GM10266 (cell line): Measurements from ENCODE around the gene MLPH.

ENCODE experiments used
- DNase-seq: peaks from one replicate; pipeline ENCODE4 v3.0.0; 2012; ENCODE audit errors: extremely low spot score
- TF ChIP-seq, protein P1 (sequence below): IDR thresholded peaks from 2 replicates; pipeline ENCODE4 v1.5.1; 2012; ENCODE audit warnings: mild to moderate bottlenecking, low read depth; ENCODE audit not compliant: control insufficient read depth, insufficient read depth; ENCODE audit errors: missing control alignments

MLPH gene

DNA sequence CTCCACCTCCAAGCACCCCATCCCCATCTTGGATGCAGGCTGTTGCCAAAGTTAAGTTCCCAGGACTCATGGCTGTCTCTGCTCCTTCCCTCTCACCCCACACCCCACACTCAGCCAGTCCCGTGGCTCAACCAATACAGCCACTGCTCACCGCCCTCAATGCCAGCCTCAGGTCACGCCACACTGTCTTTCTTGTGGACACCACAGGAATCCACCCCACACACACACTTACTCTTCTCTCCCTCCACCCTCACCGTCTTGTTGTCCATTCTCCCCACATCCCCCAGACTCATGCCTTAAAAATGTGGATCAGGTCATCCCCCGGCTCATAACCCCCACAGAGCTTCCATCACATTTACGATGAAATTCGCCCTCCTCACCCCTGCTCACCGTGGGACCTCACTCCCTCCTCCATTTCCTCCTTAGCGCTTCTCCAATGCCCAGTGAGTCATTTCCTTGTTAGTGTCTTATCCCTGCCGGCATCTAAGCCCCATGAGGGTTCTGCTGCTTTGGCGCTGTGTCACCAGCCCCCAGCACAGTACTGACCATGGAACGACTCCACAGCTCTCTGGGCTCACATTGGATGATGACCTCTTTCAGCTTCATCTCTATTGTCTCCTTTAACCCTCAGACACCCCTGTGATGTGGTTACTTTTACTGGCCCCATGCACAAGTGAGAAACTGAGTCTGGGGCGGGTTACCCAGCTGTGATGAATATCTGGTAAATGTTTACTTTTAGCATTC lies 13.8 kb downstream of the MLPH start:
- no peak for DNase-seq
- TF ChIP-seq, protein P1, sequence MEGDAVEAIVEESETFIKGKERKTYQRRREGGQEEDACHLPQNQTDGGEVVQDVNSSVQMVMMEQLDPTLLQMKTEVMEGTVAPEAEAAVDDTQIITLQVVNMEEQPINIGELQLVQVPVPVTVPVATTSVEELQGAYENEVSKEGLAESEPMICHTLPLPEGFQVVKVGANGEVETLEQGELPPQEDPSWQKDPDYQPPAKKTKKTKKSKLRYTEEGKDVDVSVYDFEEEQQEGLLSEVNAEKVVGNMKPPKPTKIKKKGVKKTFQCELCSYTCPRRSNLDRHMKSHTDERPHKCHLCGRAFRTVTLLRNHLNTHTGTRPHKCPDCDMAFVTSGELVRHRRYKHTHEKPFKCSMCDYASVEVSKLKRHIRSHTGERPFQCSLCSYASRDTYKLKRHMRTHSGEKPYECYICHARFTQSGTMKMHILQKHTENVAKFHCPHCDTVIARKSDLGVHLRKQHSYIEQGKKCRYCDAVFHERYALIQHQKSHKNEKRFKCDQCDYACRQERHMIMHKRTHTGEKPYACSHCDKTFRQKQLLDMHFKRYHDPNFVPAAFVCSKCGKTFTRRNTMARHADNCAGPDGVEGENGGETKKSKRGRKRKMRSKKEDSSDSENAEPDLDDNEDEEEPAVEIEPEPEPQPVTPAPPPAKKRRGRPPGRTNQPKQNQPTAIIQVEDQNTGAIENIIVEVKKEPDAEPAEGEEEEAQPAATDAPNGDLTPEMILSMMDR = no peak

DNA sequence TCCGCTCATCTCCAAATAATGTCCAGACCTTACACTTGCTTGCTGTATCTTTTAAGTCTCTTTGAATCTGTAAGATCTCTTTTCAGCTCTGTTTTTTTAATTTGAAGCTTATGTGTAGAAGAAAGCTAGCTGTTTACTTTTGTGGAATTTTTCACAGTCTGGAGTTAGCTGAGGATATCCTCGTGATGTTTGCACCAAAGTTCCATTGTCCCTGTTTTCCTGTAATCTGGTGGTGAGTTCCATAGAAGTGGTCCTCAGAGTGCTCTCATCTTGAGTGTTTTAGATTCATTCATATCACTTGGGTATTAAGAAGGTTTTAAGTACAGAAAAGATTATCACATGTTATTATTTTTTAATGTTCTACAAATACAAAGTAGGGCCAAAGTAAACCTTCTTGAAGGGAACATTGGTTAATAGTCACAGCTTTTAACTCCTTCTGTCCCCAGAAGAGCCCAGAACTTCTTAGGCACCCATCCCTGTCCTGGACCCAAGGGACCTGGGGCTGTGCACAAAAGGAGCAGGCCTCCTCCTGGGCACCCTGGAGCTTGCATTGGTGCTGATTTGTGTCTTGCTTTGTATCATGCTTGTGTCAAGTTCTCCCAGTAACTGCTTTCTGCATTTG lies 15.0 kb downstream of the MLPH start:
- TF ChIP-seq, protein P1 = no peak
- no peak for DNase-seq

DNA sequence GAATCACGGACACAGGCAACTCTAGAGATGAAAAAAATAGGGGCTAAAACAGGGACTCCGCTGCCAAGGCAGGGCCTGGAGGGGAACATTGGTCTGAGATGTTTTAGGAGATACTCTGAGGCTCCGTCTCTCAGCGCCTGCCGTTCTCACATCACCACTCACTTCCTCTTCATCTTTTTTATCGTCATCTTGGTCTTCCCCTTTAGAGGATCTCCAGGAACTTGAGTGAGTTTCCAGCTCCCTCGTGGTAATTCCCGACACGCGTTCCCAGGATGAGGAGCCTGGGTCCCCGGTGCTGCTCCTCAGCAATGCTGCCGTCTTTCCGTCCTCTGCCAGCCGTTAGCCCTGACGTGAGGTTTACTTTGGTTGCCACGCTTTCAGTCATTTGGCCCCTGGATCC lies 16.1 kb downstream of the MLPH start:
- no peak for DNase-seq

DNA sequence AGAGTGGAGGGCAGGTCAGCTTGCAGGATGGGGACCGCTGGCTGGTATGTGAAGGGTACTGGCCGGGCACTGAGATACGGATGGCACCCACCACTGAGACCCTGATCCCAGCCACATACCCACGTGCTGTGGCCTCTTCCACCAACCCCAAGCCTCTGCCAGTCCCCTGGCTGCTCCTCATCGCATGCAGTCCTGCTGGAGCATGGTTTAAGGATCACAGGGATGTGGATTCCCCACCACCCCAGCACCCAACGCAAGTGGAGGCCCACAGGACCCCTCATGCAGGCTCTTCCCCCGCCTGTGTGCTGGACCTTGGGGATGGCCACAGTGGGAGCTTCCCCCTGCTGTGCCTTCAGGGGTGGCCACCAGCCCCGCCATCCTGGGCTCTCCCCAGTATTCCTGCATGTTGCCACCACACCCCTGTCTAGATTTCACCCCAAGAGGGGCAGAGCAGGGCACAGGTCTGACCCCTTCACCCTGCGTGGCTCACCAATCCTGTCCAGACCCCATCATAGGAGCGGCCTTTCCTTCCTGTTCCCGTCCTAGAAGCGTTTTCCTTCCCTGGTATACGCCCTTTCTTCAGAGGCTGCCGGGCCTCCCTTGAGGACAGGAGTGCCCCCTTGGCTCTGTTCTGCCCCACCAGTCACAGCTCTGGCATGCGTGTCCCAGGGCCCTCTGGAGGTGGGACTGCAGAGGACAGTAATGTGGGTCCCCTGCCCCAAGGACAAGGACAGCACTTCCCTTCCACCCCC lies 18.3 kb downstream of the MLPH start:
- TF ChIP-seq, protein P1 = no peak

More for the DNA sequence above, 16.1 kb downstream of the MLPH start:
- TF ChIP-seq, protein P1 = no peak

DNA sequence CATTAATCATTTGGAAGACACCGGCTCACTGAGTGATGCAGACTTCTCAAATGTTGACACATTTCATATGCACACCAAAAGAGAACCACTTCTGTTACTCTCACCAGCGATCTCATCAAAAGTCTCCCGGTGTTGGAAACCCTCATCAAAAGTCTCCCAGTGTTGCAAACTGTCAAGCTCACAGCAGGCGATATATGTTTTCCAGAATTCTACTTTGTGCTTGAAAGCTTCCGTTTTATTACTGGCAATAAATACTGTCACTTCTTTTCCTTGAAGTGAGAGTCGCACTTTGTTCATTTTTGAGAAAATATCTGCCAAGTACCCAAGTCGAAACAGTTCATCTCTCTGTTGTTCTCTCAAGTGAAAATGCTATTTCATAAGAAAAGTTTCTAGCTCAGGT lies 20.5 kb downstream of the MLPH start:
- no peak for DNase-seq
- TF ChIP-seq, protein P1 = no peak

More for the DNA sequence above, 18.3 kb downstream of the MLPH start:
- no peak for DNase-seq

DNA sequence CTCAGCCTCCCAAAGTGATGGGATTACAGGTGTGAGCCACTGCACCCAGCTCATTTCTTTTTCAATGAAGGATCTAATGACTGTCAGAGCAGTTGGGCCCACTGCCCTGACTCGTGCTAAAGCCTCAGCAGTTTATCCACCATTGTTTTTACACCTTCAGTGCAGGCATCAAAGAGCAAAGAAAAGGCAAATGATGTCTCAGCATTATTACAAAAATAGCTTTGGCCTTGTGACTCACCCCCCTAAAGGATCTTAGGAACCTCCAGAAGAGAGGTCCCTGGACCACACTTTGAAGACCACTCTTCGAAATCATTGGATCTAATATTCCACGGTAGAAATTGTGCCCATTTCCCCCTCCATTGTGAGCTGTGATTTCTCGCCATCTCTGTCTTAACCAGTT lies 21.3 kb downstream of the MLPH start:
- no peak for DNase-seq
- TF ChIP-seq, protein P1 = no peak

DNA sequence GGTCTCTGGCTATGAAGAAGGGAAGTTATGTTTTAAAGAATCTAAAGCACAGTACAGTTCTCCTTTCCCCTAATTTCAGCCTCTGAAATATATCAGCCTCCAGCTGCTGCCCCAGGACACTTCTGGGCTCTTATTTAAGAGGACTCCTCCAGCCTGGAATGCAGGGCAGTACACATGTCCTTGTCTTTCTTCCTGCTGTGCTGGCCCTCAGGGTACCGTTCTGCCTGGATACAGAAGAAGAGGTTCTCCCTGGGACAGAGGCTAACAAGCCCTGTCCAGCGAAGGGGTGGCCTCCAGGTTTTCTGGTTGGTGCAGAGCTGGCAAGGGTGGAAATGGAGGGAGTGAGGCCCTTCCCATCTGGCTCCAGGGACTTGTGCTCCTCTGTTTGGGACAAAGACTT lies 22.1 kb downstream of the MLPH start:
- no peak for DNase-seq
- TF ChIP-seq, protein P1 = no peak
